Activated T-helper 1 cell treated with Interleukin-2 at 50 U/mL for 16 hours (primary cell): Measurements from ENCODE around the gene MTNR1B.

Experiments
- DNase-seq: peaks from one replicate; pipeline ENCODE4 v3.0.0-alpha.2; 2020; ENCODE audit warnings: low read depth

The MTNR1B gene

DNA sequence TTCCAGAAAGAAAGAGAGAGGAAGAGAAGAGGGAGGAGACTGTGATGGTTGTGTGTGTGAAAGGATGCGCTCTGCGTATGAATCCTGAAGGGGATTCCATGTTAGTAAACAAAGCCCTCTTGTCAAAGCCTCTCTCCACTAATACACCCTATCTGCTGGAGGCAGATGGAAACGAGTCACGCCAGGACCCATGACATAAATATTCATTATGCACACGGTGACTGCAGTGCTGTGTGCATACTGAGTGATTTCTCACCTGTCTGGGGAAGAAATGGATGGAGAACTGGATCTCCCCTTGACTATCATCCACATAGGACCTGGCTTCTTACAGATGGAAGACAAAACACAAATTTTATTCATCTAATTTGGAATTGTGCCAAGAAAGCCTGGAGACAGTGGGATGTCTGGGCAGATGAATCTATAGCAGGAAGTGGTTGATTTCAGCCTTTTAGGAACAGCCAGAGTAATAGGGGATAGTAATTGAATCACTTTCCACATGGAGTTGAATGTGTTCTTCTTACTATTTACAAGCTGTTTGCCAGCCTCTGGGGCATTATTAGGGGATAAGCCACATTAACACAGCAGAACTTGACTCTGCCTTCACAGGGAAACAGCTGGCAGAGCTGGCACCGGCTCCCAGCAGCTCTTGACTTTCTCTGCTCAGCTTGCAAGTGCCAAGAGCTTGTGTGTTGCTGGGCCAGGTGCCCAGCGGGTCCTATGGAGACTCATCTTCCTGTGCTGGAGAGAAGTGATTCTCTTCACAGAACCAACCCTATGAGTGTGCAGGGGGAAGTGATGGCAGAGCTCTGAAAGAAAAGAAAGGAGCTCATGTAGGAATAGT is 9.0 kb downstream of the MTNR1B start:
- DNase-seq, result no peak

DNA sequence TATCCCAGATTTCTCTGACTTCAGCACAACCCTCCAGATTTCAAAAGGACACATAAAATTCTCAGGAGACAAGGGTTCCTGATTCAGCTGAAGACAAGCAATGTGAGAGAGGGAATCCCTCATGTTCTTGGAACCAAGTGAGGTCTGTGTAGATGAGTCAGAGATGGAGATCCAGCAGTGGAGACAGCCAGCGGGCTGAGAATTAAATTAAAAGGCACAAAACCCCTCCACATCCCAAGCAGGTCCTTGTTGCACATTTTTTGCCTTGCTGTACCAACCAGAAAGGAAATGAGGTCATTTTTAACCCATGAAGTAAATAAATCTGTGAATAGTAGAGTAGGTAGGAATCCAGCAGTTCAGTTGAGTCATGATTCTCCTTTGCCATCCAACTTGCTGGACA is 9.7 kb downstream of the MTNR1B start:
- no peak for DNase-seq

DNA sequence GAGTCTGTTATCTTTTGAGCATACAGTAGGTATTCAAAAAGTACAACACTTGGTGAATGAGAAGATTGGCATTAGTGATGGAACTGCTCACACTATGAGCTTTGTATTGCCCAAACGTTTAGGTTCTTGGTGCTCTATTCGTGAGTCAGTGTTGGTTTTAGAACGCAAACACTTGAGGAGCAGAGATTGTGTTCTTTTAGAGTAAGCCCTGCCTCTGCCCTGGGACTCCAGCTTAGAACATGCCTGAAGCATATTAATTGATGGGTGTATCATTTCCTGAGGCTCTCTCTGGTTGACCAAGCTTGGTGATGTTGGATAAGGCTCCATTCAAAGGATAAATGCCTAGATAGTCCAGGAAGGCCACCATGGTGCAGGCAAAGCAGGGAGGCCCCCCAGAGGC is 10.9 kb downstream of the MTNR1B start:
- DNase-seq, result no peak

DNA sequence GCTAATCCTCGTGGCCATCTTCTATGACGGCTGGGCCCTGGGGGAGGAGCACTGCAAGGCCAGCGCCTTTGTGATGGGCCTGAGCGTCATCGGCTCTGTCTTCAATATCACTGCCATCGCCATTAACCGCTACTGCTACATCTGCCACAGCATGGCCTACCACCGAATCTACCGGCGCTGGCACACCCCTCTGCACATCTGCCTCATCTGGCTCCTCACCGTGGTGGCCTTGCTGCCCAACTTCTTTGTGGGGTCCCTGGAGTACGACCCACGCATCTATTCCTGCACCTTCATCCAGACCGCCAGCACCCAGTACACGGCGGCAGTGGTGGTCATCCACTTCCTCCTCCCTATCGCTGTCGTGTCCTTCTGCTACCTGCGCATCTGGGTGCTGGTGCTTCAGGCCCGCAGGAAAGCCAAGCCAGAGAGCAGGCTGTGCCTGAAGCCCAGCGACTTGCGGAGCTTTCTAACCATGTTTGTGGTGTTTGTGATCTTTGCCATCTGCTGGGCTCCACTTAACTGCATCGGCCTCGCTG is 12.1 kb downstream of the MTNR1B start:
- DNase-seq, result no peak

DNA sequence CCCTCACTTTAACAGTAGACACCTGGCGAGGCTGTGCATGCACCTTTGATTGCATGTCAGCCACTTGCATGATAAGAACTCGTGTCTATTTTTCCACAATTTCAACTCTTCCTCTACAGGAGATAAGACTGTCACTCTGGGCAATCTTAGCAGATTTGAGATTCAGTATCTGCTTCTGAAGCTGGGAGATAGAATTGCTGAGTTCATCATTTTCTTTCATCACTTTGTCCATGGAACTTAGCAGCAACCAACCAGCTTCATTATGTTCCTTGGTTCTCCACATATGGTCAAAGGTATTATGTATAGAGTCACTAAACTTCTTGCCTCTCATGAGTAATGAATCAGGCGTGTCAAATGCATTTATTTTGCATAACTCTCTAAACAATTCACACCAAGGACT is 17.1 kb downstream of the MTNR1B start:
- DNase-seq, result no peak

DNA sequence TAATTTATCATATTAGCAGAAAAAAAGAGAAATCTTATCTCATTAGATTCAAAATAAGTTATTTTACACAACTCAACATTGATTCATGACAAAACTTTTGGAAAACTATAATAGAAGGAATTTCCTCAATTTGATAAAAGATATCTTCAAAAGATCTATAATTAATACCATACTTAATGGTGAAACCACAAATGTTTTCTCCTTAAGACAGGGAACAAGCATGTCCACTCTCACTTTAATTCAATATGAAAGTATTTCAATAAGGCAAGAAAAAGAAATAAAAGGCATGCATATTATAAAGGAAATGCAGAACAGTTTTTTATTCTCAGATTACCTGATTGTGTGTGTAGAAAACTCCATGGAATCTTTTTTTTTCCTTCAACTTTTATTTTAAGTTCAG is 23.6 kb downstream of the MTNR1B start:
- no peak for DNase-seq

DNA sequence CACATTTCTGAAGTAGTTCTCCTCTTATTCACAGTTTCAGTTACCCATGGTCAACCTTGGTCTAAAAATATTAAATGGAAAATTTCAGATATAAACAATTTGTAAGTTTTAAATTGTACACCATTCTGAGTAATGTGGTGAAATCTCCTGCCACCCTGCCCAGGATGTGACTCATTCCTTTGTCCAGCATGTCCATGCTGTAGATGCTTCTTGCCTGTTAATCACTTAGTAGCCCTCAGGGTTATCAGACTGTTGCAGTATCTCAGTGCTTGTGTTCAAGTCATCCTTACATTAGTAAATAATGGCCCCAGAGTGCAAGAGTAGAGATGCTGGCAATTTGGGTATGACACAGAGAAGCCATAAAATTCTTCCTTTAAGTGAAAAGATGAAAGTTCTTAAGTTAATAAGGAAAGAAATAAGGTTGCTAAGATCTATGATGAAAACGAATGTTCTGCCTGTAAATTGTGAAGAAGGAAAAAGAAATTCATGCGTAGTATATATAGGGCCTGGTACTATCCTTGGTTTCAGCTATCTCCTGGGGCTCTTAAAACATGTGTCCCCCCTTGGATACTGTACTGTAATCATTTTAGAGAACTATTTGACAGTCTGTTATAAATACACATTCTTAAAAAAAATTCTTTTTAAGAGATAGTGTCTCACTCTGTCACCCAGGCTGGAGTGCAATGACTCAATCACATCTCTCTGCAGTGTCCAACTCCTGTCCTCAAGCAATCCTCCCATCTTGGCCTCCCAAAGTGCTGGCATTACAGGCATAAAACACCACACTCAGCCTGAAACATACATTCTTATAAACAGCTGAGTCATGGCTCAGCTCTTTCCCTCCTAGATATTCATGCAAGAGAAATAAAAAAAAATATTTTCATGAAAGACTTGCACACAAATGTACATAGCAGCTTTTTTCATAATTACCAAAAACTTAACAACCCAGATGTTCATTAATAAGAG is 31.3 kb downstream of the MTNR1B start:
- no peak for DNase-seq

DNA sequence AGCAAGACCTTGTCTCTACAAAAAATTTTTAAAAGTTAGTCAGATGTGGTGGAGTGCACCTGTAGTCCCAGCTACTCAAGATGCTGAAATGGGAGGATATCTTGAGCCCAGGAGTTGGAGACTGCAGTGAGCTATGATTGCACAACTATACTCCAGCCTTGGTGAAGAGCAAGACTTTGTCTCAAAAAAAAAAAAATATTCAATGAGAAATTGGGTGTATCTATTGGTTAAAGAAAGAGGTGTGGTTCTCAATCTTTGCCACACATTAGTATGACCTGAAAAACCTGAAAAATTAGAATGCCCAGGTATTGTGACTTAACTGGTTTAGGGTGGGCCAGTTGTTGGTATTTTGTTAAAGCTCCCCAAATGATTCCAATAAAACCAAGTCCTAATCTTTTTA is 32.4 kb downstream of the MTNR1B start:
- DNase-seq, result no peak

DNA sequence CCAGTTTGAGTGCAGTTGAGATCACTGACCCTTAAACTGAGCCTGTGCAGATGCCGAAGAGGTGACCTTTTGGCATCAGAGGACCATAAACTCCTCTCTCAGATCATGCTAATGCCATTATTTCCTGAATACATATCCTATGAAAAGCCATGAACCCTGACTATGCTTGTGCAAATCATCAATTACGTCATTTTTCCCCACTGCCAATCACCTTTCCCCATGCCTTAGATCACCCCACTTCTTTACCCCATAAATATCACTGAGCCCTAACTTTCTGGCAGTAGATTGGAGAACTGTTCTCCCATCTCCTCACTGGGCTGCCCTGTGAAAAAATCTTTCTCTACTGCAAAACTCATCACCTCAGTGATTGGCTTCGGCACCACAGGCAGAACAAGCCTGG is 32.9 kb downstream of the MTNR1B start:
- no peak for DNase-seq

DNA sequence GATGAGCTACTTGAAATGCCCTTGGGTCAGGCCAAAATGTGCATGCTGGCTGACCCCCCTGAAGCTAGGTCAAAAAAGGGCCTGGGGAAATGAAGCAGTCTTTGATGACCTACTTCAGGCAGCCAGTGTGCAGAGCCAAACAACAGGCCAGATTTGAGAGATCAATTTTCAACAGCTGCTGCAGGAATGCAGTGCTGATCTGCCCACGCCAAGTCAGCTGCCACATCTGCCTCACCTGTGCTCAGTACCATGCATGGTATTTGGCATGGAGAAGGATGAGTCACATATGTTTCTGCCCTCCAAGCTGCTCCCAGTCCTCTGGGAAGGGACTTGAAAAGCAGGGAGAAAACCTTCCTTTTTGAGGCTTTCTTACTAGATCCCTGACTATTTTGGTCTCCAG is 35.8 kb downstream of the MTNR1B start:
- DNase-seq, result no peak

DNA sequence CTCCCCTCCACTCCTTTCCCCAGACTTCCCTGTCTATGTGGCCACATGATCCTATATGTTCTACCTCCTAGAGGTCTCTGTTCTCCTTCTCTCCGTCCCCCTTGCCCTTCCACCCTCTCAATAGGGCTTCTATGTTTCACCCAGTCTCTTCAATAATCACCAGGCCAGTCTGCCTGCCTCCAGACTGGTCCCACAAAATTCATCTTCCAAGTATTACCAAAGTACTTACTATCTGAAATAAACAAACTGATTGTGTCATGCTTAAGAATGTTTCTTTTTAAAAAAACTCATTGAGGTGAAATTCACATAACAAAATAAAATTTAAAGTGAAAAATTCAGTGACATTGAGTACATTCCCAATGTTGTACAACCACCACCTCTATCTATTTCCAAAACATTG is 44.2 kb downstream of the MTNR1B start:
- DNase-seq, result no peak

DNA sequence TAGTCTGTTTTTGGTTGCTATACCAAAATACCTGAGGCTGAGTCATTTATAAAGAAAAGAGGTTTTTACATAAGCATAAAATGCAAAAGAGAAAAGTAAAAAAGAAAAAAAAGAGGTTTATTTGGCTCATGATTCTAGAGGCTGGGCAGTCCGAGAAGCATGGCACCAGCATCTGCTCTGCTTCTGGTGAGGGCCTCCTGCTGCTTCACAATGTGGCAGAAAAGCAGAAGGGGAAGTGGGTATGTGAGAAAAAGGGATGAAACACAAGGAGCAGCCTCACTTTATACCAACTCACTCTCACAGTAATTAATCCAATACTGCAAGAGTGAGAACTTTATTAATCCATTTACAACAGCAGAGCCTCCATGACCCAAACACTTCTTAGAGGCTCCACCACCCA is 47.1 kb downstream of the MTNR1B start:
- no peak for DNase-seq

DNA sequence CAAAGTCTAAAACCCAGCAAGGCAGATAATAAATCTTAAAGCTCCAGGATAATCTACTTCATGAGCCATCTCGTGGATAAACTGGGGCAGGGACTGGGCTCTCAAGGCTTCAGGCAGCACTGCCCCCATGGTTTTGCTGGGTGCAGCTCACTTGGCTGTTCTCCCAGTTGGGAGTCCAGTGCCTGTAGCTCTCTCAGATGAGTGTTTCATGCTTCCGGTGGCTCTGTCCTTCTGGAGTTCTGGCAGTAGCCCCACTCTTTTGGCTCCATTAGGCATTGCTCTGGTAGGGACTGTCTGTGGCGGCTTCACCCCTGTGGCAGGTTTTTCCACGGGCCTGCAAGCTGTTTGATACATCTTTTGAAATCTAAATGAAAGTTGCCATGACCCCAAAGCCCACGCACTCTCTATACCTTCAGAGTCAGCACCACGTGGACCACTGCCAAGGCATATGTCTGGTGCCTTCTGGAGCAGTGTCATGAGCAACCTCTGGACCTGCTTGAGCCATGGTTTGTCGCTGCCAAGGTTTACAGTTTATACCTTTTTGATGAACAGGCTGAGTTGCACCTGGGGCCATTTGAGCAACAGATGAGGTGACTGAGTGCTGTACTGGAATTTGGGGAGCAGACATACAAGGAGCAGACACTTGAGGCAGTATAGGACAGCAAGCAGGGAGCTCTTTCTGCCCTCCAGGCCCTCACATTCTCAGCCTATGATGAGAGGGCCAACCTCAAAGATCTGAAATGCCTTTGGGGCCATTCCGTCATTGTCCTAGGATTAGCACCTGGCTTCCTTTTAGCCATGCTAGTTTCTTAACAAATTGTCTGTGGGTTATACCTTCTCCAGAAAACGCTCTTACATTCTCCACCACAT is 48.6 kb downstream of the MTNR1B start:
- DNase-seq, result no peak

DNA sequence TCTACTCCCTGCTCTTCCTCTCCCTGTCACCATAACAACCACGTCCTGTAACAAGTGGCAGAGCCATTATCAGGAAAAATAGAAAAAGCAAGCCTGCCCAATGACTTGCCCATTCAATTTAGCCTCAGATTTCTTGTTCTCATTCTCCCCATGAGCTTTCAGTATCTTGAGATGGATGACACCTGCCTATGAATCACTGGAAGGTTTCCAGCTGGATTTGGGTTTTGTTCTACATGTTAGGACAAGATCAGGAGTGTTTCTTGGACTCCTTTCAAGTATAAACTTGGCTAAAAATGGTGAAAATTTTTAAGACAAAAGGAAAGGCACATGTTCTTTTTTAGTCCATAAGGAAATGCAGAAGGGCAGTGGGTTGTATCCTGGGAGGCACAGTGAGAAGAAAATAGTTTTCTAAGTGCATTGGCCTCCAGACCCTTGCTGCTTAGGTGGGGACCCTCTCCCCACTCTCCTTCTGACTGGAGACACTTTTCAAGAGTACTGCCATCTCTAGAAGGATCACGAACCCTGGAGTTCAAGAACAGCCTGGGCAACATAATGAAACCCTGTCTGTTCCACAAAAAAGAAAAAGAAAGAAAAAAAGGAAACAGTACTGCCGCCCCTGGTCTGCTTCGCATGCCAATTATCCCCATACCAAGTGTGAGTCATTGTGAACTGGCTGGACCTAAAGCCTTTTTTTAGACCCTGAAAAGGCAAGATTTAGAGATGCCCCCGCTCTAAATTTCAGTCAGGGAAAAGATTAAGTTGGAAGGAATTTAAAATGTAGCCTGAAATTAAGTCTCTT is 51.0 kb downstream of the MTNR1B start:
- DNase-seq, result no peak

DNA sequence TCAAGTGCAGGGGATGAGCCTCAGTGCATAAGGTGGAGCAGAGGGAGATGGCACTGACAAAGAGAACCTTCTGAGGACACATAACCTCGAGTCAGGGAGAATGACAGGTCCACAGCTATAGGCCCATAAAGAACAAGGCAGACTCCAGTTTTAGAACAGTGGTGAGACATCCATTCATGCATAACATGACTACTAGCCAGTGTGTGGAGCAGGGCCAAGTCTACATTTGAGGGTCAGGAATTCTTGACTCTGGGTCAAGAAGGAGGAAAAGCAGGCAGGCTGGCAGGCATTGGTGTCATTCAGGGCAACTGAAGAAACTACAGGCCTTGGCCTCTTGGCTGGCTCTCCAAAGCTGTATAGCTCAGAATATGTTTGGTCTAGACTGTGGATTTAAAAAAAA is 54.9 kb downstream of the MTNR1B start:
- DNase-seq, result no peak

DNA sequence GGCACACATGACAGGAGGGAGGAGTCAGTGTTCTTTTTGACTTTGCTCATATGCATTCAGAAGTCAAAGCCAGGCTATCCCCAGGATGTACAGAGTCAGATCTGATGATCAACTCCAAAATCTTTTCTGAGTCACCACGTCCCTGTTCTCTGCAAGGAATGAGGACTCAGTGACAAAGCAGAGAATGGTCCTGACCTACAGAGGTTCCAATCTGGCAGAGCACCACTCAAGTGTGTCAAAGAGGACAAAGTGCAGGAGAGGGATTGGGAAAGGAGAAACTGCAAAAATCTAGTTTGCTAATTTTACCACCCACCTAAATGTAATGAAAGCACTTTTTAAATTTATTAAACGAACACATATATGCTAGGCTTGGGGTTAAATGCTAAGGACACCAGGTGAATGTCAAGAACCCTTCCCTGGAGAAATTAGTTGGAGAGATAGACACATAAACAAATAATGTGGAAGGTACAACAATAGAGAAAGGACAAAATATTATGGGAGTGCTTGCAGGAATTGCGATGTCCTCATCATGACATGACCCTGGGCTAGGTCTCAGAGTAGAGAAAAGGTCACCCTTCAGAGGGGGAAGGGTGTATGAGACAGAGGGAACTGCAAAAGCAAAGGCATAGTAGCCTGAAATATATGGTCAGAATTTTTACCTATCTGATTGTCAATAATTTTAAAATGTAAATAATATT is 56.3 kb downstream of the MTNR1B start:
- DNase-seq, result no peak

DNA sequence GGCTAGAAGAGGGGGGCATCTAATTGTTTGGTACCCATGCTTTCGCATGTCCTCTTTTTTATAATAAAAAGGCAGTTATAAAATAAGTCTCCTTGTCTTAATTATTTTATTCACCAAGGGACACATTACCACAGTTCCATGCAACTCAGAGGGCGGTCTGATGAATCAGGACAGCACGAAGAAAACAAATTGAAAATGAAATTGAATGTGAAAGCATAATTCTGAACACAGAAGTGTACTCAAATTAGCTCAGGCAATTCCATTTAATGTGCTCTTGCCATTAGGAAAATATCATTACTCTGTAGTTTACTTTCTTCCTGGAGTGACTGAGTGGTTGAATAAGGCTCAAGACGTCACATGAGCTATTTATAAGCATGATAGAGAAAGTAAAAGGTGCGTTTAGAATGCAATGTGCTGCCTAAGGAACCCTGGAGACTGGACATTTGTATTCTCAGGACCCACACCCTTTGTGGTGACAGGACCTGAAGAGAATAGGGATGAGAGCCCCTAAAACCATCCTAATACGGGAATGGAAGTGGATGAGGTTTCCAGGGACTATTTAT is 59.6 kb downstream of the MTNR1B start:
- no peak for DNase-seq

DNA sequence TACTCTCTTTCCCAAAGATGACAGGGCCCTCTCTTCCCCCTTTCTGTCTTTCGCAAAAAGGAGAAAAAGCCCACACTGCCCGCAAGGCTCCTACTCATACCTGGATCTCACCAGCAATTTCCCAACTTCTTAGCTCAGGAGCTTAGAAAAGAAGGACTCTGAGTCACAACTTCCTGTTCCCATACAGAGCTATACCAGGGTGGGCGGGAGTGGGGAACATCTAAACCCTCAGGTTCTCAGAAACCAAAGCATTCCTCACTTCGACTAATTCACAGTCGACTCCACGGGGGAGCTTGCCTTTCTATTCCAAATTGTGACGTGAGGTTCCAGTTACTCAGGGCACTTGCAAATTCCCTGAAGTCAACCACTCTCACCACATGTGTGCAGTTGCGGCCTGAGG is 61.9 kb downstream of the MTNR1B start:
- DNase-seq, result no peak
